H9 (cell line): ENCODE data around the gene SLC4A1. TPM values are rescaled to one million over a fixed set of nuclear protein-coding genes. Genes with fewer than 3 reads are reported as not detected.
A peak's percentile ranks its signal among the peaks of the same experiment; 100 is the strongest.

Source experiments
- DNase-seq: peaks from one replicate; pipeline ENCODE4 v3.0.0-alpha.2; 2017
- H2AFZ ChIP-seq: one replicate; pipeline ENCODE4 v1.6.1; 2013; ENCODE audit warnings: mild to moderate bottlenecking, low read length, control low read depth, moderate library complexity
- H2AK5ac ChIP-seq: 2 replicates; pipeline ENCODE4 v1.6.1; 2013; ENCODE audit warnings: low read length, control low read depth, mixed read lengths; ENCODE audit not compliant: insufficient read length
- H2BK120ac ChIP-seq: one replicate; pipeline ENCODE4 v1.6.1; 2013; ENCODE audit warnings: low read depth, mild to moderate bottlenecking, low read length, control low read depth, inconsistent platforms; ENCODE audit not compliant: poor library complexity, severe bottlenecking
- H2BK12ac ChIP-seq: 2 replicates; pipeline ENCODE4 v1.6.1; 2013; ENCODE audit warnings: low read length, control low read depth, mixed read lengths, low read depth; ENCODE audit not compliant: insufficient read length
- H2BK15ac ChIP-seq: 2 replicates; pipeline ENCODE4 v1.6.1; 2013; ENCODE audit warnings: low read depth, low read length, control low read depth
- H2BK20ac ChIP-seq: one replicate; pipeline ENCODE4 v1.6.1; 2013; ENCODE audit warnings: low read depth, mild to moderate bottlenecking, low read length, control low read depth, inconsistent platforms; ENCODE audit not compliant: poor library complexity, severe bottlenecking
- H2BK5ac ChIP-seq: 2 replicates; pipeline ENCODE4 v1.6.1; 2013; ENCODE audit warnings: low read length, control low read depth, mixed read lengths; ENCODE audit not compliant: insufficient read length
- H3K14ac ChIP-seq: 2 replicates; pipeline ENCODE4 v1.6.1; 2013; ENCODE audit warnings: low read length, control low read depth; ENCODE audit not compliant: insufficient read depth
- H3K18ac ChIP-seq: 2 replicates; pipeline ENCODE4 v1.6.1; 2013; ENCODE audit warnings: low read depth, mild to moderate bottlenecking, mixed read lengths, low read length, control low read depth; ENCODE audit not compliant: insufficient read length
- H3K23ac ChIP-seq: 2 replicates; pipeline ENCODE4 v1.6.1; 2013; ENCODE audit warnings: low read length, control low read depth, mixed read lengths, low read depth; ENCODE audit not compliant: insufficient read length
- H3K23me2 ChIP-seq: 2 replicates; pipeline ENCODE4 v1.6.1; 2013; ENCODE audit warnings: low read depth, mild to moderate bottlenecking, mixed read lengths, low read length, control low read depth; ENCODE audit not compliant: insufficient read length, poor library complexity, severe bottlenecking
- H3K27ac ChIP-seq: 2 replicates; pipeline ENCODE4 v1.5.1; 2013; ENCODE audit warnings: low read length, control low read depth, mixed read lengths, low read depth; ENCODE audit not compliant: insufficient read length
- H3K27me3 ChIP-seq: 2 replicates; pipeline ENCODE4 v1.6.1; 2013; ENCODE audit warnings: low read length, control low read depth, inconsistent platforms; ENCODE audit not compliant: insufficient read depth
- H3K4ac ChIP-seq: 2 replicates; pipeline ENCODE4 v1.6.1; 2013; ENCODE audit warnings: low read depth, mild to moderate bottlenecking, control low read depth, inconsistent platforms, low read length, moderate library complexity
- H3K4me1 ChIP-seq: 2 replicates; pipeline ENCODE4 v1.6.1; 2013; ENCODE audit warnings: low read length, control low read depth, inconsistent platforms; ENCODE audit not compliant: insufficient read depth
- H3K4me2 ChIP-seq: 2 replicates; pipeline ENCODE4 v1.6.1; 2013; ENCODE audit warnings: low read length, control low read depth, mixed read lengths; ENCODE audit not compliant: insufficient read length, insufficient read depth
- H3K56ac ChIP-seq: 2 replicates; pipeline ENCODE4 v1.6.1; 2013; ENCODE audit warnings: low read depth, mild to moderate bottlenecking, mixed read lengths, low read length, control low read depth; ENCODE audit not compliant: insufficient read length
- H3K79me1 ChIP-seq: 2 replicates; pipeline ENCODE4 v1.6.1; 2013; ENCODE audit warnings: low read depth, mild to moderate bottlenecking, moderate library complexity, low read length, control low read depth, inconsistent platforms; ENCODE audit not compliant: insufficient read depth, poor library complexity, severe bottlenecking
- H3K79me2 ChIP-seq: 2 replicates; pipeline ENCODE4 v1.6.1; 2013; ENCODE audit warnings: low read length, control low read depth, inconsistent platforms; ENCODE audit not compliant: insufficient read depth
- H3K9ac ChIP-seq: 2 replicates; pipeline ENCODE4 v1.6.1; 2013; ENCODE audit warnings: low read length, control low read depth, mixed read lengths; ENCODE audit not compliant: insufficient read length; ENCODE audit errors: extremely low read depth
- H3K9me3 ChIP-seq: one replicate; pipeline ENCODE4 v1.6.1; 2013; ENCODE audit warnings: low read depth, low read length, inconsistent platforms; ENCODE audit not compliant: control insufficient read depth
- H3T11ph ChIP-seq: one replicate; pipeline ENCODE4 v1.6.1; 2013; ENCODE audit warnings: mild to moderate bottlenecking, low read length, control low read depth, inconsistent platforms
- H4K20me1 ChIP-seq: one replicate; pipeline ENCODE4 v1.6.1; 2013; ENCODE audit not compliant: control insufficient read depth, insufficient read length, insufficient read depth
- H4K5ac ChIP-seq: 2 replicates; pipeline ENCODE4 v1.6.1; 2013; ENCODE audit warnings: low read depth, mild to moderate bottlenecking, mixed read lengths, low read length, control low read depth; ENCODE audit not compliant: insufficient read length
- H4K8ac ChIP-seq: replicated peaks from 2 replicates; pipeline ENCODE4 v1.6.1; 2013; ENCODE audit warnings: low read length, control low read depth, mixed read lengths, low read depth; ENCODE audit not compliant: insufficient read length
- H4K91ac ChIP-seq: 2 replicates; pipeline ENCODE4 v1.6.1; 2013; ENCODE audit warnings: low read depth, mild to moderate bottlenecking, moderate library complexity, mixed read lengths, low read length, control low read depth; ENCODE audit not compliant: insufficient read length
- H3K27ac Mint-ChIP-seq, 3 experiments: 2 replicates in 2 of 3; 3 replicates in 1 of 3; pipeline ENCODE4 v1.8.0; 2020 to 2021; ENCODE audit warnings: mixed read lengths in 3 of 3, mild to moderate bottlenecking in 1 of 3, moderate library complexity in 1 of 3
- H3K27me3 Mint-ChIP-seq: 2 replicates; pipeline ENCODE4 v1.8.0; 2021; ENCODE audit warnings: low read depth, mild to moderate bottlenecking, moderate library complexity, mixed read lengths
- H3K36me3 Mint-ChIP-seq, 3 experiments: 2 replicates in 2 of 3; 3 replicates in 1 of 3; pipeline ENCODE4 v1.8.0; 2020 to 2021; ENCODE audit warnings: low read depth in 3 of 3, mixed read lengths in 3 of 3; ENCODE audit not compliant: insufficient read depth in 1 of 3
- H3K4me1 Mint-ChIP-seq, 2 experiments: 2 replicates each; pipeline ENCODE4 v1.8.0; 2020; ENCODE audit warnings: mixed read lengths in 2 of 2
- H3K4me3 Mint-ChIP-seq, 2 experiments: 2 replicates in 1 of 2; 3 replicates in 1 of 2; pipeline ENCODE4 v1.8.0; 2020 to 2021; ENCODE audit warnings: mild to moderate bottlenecking in 2 of 2, mixed read lengths in 2 of 2, moderate library complexity in 1 of 2
- H3K9me3 Mint-ChIP-seq, 2 experiments: 2 replicates in 1 of 2; 3 replicates in 1 of 2; pipeline ENCODE4 v1.8.0; 2020; ENCODE audit warnings: mild to moderate bottlenecking in 2 of 2, mixed read lengths in 2 of 2, moderate library complexity in 1 of 2
- CTCF ChIP-seq: fragments of 200-600 bp; sonication (generic); conservative IDR thresholded peaks from 3 replicates; pipeline ENCODE4 v1.8.0; 2021; ENCODE audit warnings: antibody characterized with exemption, mild to moderate bottlenecking
- WGBS: extraction: QIAGEN DNeasy Blood & Tissue Kit; methylation state at CpG from one replicate; pipeline ENCODE4 v1.1.7; 2013; ENCODE audit warnings: missing lambda C conversion rate, low lambda C conversion rate, mixed read lengths; ENCODE audit not compliant: insufficient read length; ENCODE audit errors: extremely low coverage; 5-methylcytosine and 5-hydroxymethylcytosine counted together
- total RNA-seq: library from RNA; stranded (reverse); gene quantifications from 2 replicates; pipeline ENCODE4 v1.2.1, GENCODE V29; 2021

Gene SLC4A1
- total RNA-seq, 1 experiment from 2014 or later: not detected

- Histone ChIP-seq H3K18ac (no peak overlapping the region), H2BK12ac (no peak overlapping the region), H3K4ac (no peak overlapping the region), H3K14ac (no peak overlapping the region), H3K23me2 (peaks cover 6% of the 10 kb centered on the region), H2BK120ac (no peak overlapping the region), H3K27me3 (no peaks in the 10 kb centered on the region), H3K79me1 (peaks cover 6% of the 10 kb centered on the region), H4K5ac (no peak overlapping the region), H3K27ac (no peak overlapping the region), H2BK15ac (no peak overlapping the region), H2BK20ac (no peak overlapping the region), H4K8ac (no peak overlapping the region), H3K4me1 (0 out of 2 replicates have a peak, but pooled peaks cover 4% of the 10 kb centered on the region), H3T11ph (no peak overlapping the region), H2AFZ (no peak overlapping the region), H4K20me1 (no peaks in the 10 kb centered on the region), H3K23ac (no peak overlapping the region), H3K4me2 (no peak overlapping the region), H4K91ac (no peak overlapping the region), H3K9ac (no peak overlapping the region), H3K79me2 (peaks cover 6% of the 10 kb centered on the region; the same call in 1 of the 2 replicates), H3K9me3 (no peaks in the 10 kb centered on the region), H2BK5ac (no peak overlapping the region), H2AK5ac (no peak overlapping the region), H3K56ac (no peak overlapping the region)
- DNase-seq: no peak
- Mint-ChIP-seq H3K4me3 (peak overlapping the region in 1 of 2 experiments; percentile 52; a peak in 2 of 5 replicates), H3K9me3 (no peaks in the 10 kb centered on the region), H3K27me3 (no peaks in the 10 kb centered on the region), H3K36me3 (peaks cover 26 to 74% (median 67%) of the 10 kb centered on the region in 3 experiments), H3K4me1 (peaks cover 12 to 29% of the 10 kb centered on the region in 2 experiments), H3K27ac (no peak overlapping the region; a peak in 1 of 7 replicates)
- WGBS: no CpG with 5 or more reads among the region's 6 CpGs
- no peak for TF ChIP-seq CTCF
Measured at GRCh38 chr17:44214896-44215295, 53.0 kb downstream of the SLC4A1 start.
